GM12878 (cell line): ENCODE results near the gene MOCOS. TPM values are rescaled to one million over a fixed set of nuclear protein-coding genes. Genes with fewer than 3 reads are reported as not detected.

Experiments
- ATAC-seq: fragments of 200-7000 bp; cut with Tn5 transposase; 3 replicates; pipeline ENCODE4 v1.9.1; 2020; ENCODE audit warnings: mild to moderate bottlenecking, moderate library complexity
- BruUV-seq: library from RNA; stranded (reverse); fragments of 400-500 nt; replicated peaks from 2 replicates; lab custom pipeline; 2021; lab: Mats Ljungman, UMichigan
- CTCF ChIA-PET: fragments of 300-600 bp; sonication (Branson Sonifier 250); formaldehyde crosslinking; extraction: SDS; loops from one replicate; lab custom pipeline; 2021; ENCODE audit warnings: inconsistent platforms; lab: Yijun Ruan, JAX
- POLR2A ChIA-PET: fragments of 350-600 bp; formaldehyde crosslinking; extraction: SDS; loops from one replicate; lab custom pipeline; 2021; ENCODE audit warnings: inconsistent platforms; lab: Charles Lee
- RAD21 ChIA-PET: fragments of 300-600 bp; sonication (Branson Sonifier 250); formaldehyde crosslinking; loops from one replicate; lab custom pipeline; 2023; ENCODE audit warnings: antibody characterized with exemption; ENCODE audit not compliant: unreplicated experiment; lab: Charles Lee
- SMC1A ChIA-PET: fragments of 300-600 bp; sonication (Branson Sonifier 250); formaldehyde crosslinking; loops from one replicate; lab custom pipeline; 2023; ENCODE audit not compliant: unreplicated experiment, uncharacterized antibody; lab: Charles Lee
- DNase-seq: peaks from one replicate; pipeline ENCODE4 v3.0.0-alpha.2; 2011; ENCODE audit warnings: low read depth, low spot score
- FAIRE-seq: peaks from 3 replicates; lab custom pipeline; 2011; peaks lifted over from hg19 to GRCh38; lab: Jason Lieb, UNC
- H2AFZ ChIP-seq: 2 replicates; pipeline ENCODE4 v1.6.0; 2011; ENCODE audit warnings: low read depth, low read length, control low read depth; ENCODE audit not compliant: control insufficient read depth
- H3K27ac ChIP-seq: 2 replicates; pipeline ENCODE4 v1.5.1; 2011; ENCODE audit warnings: control low read depth; ENCODE audit not compliant: control insufficient read depth, insufficient read depth
- H3K27me3 ChIP-seq, 2 experiments: replicated peaks in 1 of 2; 2 replicates each; pipeline versions ENCODE4 v1.6.0 to v1.6.1; 2011; ENCODE audit warnings: low read length in 1 of 2; ENCODE audit not compliant: control insufficient read depth in 2 of 2, insufficient read depth in 2 of 2
- H3K36me3 ChIP-seq, 2 experiments: 2 replicates each; pipeline ENCODE4 v1.5.1; 2011; ENCODE audit warnings: low read length in 1 of 2; ENCODE audit not compliant: control insufficient read depth in 2 of 2, insufficient read depth in 2 of 2
- H3K4me1 ChIP-seq: 2 replicates; pipeline ENCODE4 v1.6.1; 2011; ENCODE audit warnings: mild to moderate bottlenecking, low read length, moderate library complexity, mixed read lengths; ENCODE audit not compliant: control insufficient read depth, insufficient read depth
- H3K4me2 ChIP-seq: 2 replicates; pipeline ENCODE4 v1.6.0; 2011; ENCODE audit warnings: control low read depth; ENCODE audit not compliant: control insufficient read depth, insufficient read depth
- H3K4me3 ChIP-seq: fragments of 200-600 bp; sonication (generic); 2 replicates; pipeline ENCODE4 v1.5.1; 2016
- H3K79me2 ChIP-seq: 2 replicates; pipeline ENCODE4 v1.6.0; 2011; ENCODE audit warnings: low read length; ENCODE audit not compliant: control insufficient read depth, insufficient read depth
- H3K9ac ChIP-seq: 2 replicates; pipeline ENCODE4 v1.8.0; 2011; ENCODE audit warnings: low read length, control low read depth, mixed read lengths; ENCODE audit not compliant: control insufficient read depth, insufficient read depth
- H3K9me3 ChIP-seq: replicated peaks from 3 replicates; pipeline ENCODE4 v1.5.1; 2011; ENCODE audit warnings: mild to moderate bottlenecking, low read length; ENCODE audit not compliant: control insufficient read depth, insufficient read depth
- H4K20me1 ChIP-seq: 2 replicates; pipeline ENCODE4 v1.6.0; 2011; ENCODE audit not compliant: control insufficient read depth, insufficient read depth
- BRCA1 ChIP-seq: IDR thresholded peaks from 2 replicates; pipeline ENCODE4 v1.6.1; 2011; ENCODE audit warnings: low read depth, low read length, improper control_type of control experiment
- CUX1 ChIP-seq: IDR thresholded peaks from 2 replicates; pipeline ENCODE4 v1.6.1; 2012; ENCODE audit warnings: improper control_type of control experiment, low read depth, low read length; ENCODE audit not compliant: insufficient replicate concordance
- HDAC2 ChIP-seq: fragments of 200-600 bp; sonication (generic); IDR thresholded peaks from 2 replicates; pipeline ENCODE4 v1.6.1; 2017
- IRF4 ChIP-seq: IDR thresholded peaks from 2 replicates; pipeline ENCODE4 v1.6.1; 2011; ENCODE audit warnings: low read depth, low read length
- KDM1A ChIP-seq: fragments of 200-600 bp; sonication (generic); IDR thresholded peaks from 2 replicates; pipeline ENCODE4 v1.6.1; 2016; ENCODE audit warnings: borderline replicate concordance
- KLF5 ChIP-seq: fragments of 450-650 bp; IDR thresholded peaks from 2 replicates; pipeline ENCODE4 v1.6.1; 2014; ENCODE audit warnings: mild to moderate bottlenecking; ENCODE audit not compliant: partially characterized antibody
- MTA3 ChIP-seq: IDR thresholded peaks from 2 replicates; pipeline ENCODE4 v1.6.1; 2012; ENCODE audit warnings: low read length, inconsistent platforms, borderline replicate concordance
- NFYA ChIP-seq: IDR thresholded peaks from 2 replicates; pipeline ENCODE4 v1.6.1; 2011; ENCODE audit warnings: low read depth, mild to moderate bottlenecking, low read length, improper control_type of control experiment, borderline replicate concordance
- POLR2A ChIP-seq: IDR thresholded peaks from 2 replicates; pipeline ENCODE4 v1.6.1; 2011; ENCODE audit warnings: low read depth, mild to moderate bottlenecking, low read length
- RAD21 ChIP-seq: IDR thresholded peaks from 2 replicates; pipeline ENCODE4 v1.6.1; 2011; ENCODE audit warnings: mild to moderate bottlenecking, low read depth, low read length, moderate library complexity; ENCODE audit not compliant: insufficient read depth
- RCOR1 ChIP-seq: conservative IDR thresholded peaks from 2 replicates; pipeline ENCODE4 v1.6.1; 2012; ENCODE audit warnings: low read depth, low read length, improper control_type of control experiment
- SIN3A ChIP-seq: IDR thresholded peaks from 2 replicates; pipeline ENCODE4 v1.6.1; 2012; ENCODE audit warnings: low read depth, low read length, improper control_type of control experiment
- SIX5 ChIP-seq: IDR thresholded peaks from 2 replicates; pipeline ENCODE4 v1.6.1; 2011; ENCODE audit warnings: mild to moderate bottlenecking, low read depth, low read length, moderate library complexity; ENCODE audit not compliant: severe bottlenecking
- STAT1 ChIP-seq: fragments of 450-650 bp; conservative IDR thresholded peaks from 2 replicates; pipeline ENCODE4 v1.6.1; 2014; ENCODE audit warnings: antibody characterized with exemption, mild to moderate bottlenecking
- YBX1 ChIP-seq: fragments of 450-650 bp; IDR thresholded peaks from 2 replicates; pipeline ENCODE4 v1.6.1; 2016; ENCODE audit warnings: antibody characterized with exemption
- ZNF384 ChIP-seq: IDR thresholded peaks from 2 replicates; pipeline ENCODE4 v1.6.1; 2012; ENCODE audit warnings: low read depth, mild to moderate bottlenecking, low read length, improper control_type of control experiment, borderline replicate concordance
- ZNF622 ChIP-seq: fragments of 450-650 bp; IDR thresholded peaks from 2 replicates; pipeline ENCODE4 v1.6.1; 2017; ENCODE audit warnings: mild to moderate bottlenecking, inconsistent platforms
- WGBS: methylation state at CpG from one replicate; pipeline ENCODE4 v1.1.6; 2016; ENCODE audit warnings: low lambda C conversion rate; ENCODE audit not compliant: insufficient replicate concordance, insufficient coverage; ENCODE audit errors: missing lambda C conversion rate; 5-methylcytosine and 5-hydroxymethylcytosine counted together
- in situ Hi-C: fragments of 300-500 bp; cut with MboI; formaldehyde crosslinking; loops from 9 replicates; pipeline ENCODE4 v1.14.3; 2018; ENCODE audit warnings: mixed read lengths
- intact Hi-C: fragments of 100-400 bp; cut with micrococcal nuclease; formaldehyde crosslinking; loops from one replicate; pipeline ENCODE4 v1.14.2; 2022; ENCODE audit not compliant: unreplicated experiment
- polyA plus RNA-seq, 11 experiments: library from polyadenylated mRNA; depleted of rRNA in 4 of 11; unstranded in 6 of 11; stranded (reverse) in 5 of 11; fragments of >200 nt; fragmentation: Nextera tagmentation in 4 of 11; fragmentation: Illumina TruSeq in 1 of 11; extraction: Ambion mirVana in 4 of 11; extraction: Trizol in 1 of 11; gene quantifications; 1 replicate in 1 of 11; 2 replicates in 10 of 11; pipeline versions ENCODE4 v1.2.1 to v1.2.3, GENCODE V29; 2011 to 2016; ENCODE audit warnings: inconsistent platforms in 2 of 11, missing spikeins in 2 of 11, low read depth in 1 of 11
- total RNA-seq, 4 experiments: library from RNA; depleted of rRNA in 3 of 4; stranded (reverse); fragments of >200 nt in 3 of 4; fragmentation: Illumina TruSeq in 1 of 4; extraction: Trizol in 1 of 4; gene quantifications; 2 replicates each; pipeline versions ENCODE4 v1.2.1 to v1.2.3, GENCODE V29; 2013 to 2021
- TF ChIP-seq, protein P1 (sequence below): fragments of 450-650 bp; IDR thresholded peaks from 2 replicates; pipeline ENCODE4 v1.6.1; 2016; ENCODE audit warnings: mild to moderate bottlenecking
- TF ChIP-seq, protein P2 (sequence below): IDR thresholded peaks from 2 replicates; pipeline ENCODE4 v1.6.1; 2011; ENCODE audit warnings: borderline replicate concordance, low read depth, mild to moderate bottlenecking, moderate library complexity, low read length; ENCODE audit not compliant: insufficient read depth, poor library complexity, severe bottlenecking

Gene MOCOS
- total and polyA plus RNA-seq, 10 of the 15 experiments (the other 5 are each of a cell fraction or from before 2014, with no cell fraction given), result 0.16 to 0.56 (median 0.33) TPM

DNA sequence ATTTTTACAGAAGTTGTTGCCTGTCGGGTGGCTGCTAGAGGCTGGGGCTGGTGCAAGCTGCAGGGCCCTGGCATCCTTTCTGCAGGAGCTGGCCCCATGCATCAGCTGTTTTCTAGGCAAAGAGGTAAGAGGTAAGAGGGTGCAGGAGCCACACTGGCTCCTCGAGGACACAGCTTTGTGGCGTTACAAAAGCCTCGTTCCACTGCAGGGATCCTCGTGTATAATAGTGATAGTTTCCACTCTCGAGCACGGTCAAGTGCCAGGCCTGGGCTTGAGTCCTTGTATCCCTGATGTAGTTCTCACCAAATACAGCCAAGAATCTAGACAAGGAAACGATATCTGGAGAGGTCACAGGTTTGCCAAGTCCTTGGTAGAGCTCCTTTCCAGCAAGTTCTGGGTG lies 77.0 kb downstream of the MOCOS start:
- no peak for FAIRE-seq

More for the DNA sequence above, 77.0 kb downstream of the MOCOS start:
- in situ Hi-C loops (no loop called here), intact Hi-C loops (no loop called here)
- no peaks in the 10 kb centered on the region for H3K79me2 ChIP-seq
- no peak; the same call in 2 of the 3 replicates for ATAC-seq
- ChIA-PET CTCF (interaction anchor here (0.5 to 1.0 kb wide), 3 partner anchors 20 to 314 kb away, joined by 3 to 4 read pairs (median 3); no protein-coding TSS in a partner anchor), POLR2A (no interaction called here), SMC1A (interaction anchor here (1.2 to 2.1 kb wide), 5 partner anchors 9 to 54 kb away, joined by 3 to 6 read pairs (median 5); no protein-coding TSS in a partner anchor), RAD21 (no interaction called here)
- H3K27me3 ChIP-seq, result no peaks in the 10 kb centered on the region
- H3K4me2 ChIP-seq, result no peak overlapping the region
- H4K20me1 ChIP-seq, result no peaks in the 10 kb centered on the region
- WGBS, result 41% methylated on average over 8 of the region's 8 CpGs
- no peaks in the 10 kb centered on the region for H3K4me1 ChIP-seq
- no peak overlapping the region for H3K9ac ChIP-seq
- DNase-seq, result no peak
- no peaks in the 10 kb centered on the region for H3K36me3 ChIP-seq
- no peaks in the 10 kb centered on the region for H3K9me3 ChIP-seq
- no peak for TF ChIP-seq HDAC2
- TF ChIP-seq CUX1, result no peak
- TF ChIP-seq MTA3, result no peak
- no peak for TF ChIP-seq KDM1A
- TF ChIP-seq IRF4, result no peak
- no peak for TF ChIP-seq RCOR1
- TF ChIP-seq RAD21, result no peak
- TF ChIP-seq, protein P1, sequence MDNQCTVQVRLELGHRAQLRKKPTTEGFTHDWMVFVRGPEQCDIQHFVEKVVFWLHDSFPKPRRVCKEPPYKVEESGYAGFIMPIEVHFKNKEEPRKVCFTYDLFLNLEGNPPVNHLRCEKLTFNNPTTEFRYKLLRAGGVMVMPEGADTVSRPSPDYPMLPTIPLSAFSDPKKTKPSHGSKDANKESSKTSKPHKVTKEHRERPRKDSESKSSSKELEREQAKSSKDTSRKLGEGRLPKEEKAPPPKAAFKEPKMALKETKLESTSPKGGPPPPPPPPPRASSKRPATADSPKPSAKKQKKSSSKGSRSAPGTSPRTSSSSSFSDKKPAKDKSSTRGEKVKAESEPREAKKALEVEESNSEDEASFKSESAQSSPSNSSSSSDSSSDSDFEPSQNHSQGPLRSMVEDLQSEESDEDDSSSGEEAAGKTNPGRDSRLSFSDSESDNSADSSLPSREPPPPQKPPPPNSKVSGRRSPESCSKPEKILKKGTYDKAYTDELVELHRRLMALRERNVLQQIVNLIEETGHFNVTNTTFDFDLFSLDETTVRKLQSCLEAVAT, result no peak
- no peak for TF ChIP-seq NFYA
- no peak for TF ChIP-seq POLR2A
- TF ChIP-seq STAT1, result no peak
- TF ChIP-seq YBX1, result no peak
- no peak for TF ChIP-seq BRCA1
- TF ChIP-seq, protein P2, sequence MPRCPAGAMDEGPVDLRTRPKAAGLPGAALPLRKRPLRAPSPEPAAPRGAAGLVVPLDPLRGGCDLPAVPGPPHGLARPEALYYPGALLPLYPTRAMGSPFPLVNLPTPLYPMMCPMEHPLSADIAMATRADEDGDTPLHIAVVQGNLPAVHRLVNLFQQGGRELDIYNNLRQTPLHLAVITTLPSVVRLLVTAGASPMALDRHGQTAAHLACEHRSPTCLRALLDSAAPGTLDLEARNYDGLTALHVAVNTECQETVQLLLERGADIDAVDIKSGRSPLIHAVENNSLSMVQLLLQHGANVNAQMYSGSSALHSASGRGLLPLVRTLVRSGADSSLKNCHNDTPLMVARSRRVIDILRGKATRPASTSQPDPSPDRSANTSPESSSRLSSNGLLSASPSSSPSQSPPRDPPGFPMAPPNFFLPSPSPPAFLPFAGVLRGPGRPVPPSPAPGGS, result no peak
- TF ChIP-seq ZNF384, result no peak
- no peak for TF ChIP-seq SIN3A
- TF ChIP-seq ZNF622, result no peak
- no peak for TF ChIP-seq KLF5
- TF ChIP-seq SIX5, result no peak
- H2AFZ ChIP-seq, result no peak overlapping the region
- H3K27ac ChIP-seq, result no peak overlapping the region
- no peak overlapping the region for H3K4me3 ChIP-seq
- no TSS peak for BruUV-seq
